Measurements from ENCODE around the gene SLC2A11.
A peak's percentile ranks its signal among the peaks of the same experiment; 100 is the strongest.
"Not testable (repeated sequence)": the region's sequence is repeated elsewhere in the genome, so short reads cannot be mapped to it uniquely, and the experiment has no call there.

SLC2A11 gene

DNA sequence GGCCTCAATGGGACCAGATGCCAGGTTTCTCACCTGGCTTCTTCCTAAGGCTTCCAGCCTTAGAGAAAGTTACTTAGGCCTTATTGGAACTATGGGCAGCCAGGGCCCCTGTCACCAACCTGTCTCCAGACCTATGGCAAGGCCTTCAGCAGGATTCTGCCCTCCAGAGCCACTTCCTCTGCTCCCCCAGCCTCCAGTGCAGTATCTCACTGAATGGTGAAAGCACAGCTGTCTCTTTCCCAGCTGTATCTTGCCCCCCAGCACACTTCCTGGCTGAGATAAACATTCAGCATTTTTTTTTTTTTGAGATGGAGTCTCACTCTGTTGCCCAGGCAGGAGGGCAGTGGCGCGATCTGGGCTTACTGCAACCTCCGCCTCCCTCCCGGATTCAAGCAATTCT lies 1.5 kb downstream of the SLC2A11 start:
- TF ChIP-seq, protein P1, sequence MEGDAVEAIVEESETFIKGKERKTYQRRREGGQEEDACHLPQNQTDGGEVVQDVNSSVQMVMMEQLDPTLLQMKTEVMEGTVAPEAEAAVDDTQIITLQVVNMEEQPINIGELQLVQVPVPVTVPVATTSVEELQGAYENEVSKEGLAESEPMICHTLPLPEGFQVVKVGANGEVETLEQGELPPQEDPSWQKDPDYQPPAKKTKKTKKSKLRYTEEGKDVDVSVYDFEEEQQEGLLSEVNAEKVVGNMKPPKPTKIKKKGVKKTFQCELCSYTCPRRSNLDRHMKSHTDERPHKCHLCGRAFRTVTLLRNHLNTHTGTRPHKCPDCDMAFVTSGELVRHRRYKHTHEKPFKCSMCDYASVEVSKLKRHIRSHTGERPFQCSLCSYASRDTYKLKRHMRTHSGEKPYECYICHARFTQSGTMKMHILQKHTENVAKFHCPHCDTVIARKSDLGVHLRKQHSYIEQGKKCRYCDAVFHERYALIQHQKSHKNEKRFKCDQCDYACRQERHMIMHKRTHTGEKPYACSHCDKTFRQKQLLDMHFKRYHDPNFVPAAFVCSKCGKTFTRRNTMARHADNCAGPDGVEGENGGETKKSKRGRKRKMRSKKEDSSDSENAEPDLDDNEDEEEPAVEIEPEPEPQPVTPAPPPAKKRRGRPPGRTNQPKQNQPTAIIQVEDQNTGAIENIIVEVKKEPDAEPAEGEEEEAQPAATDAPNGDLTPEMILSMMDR (conservative IDR thresholded peaks at IDR 0.05; ENCODE audit: low read depth, low read length): no peak
- no peak for DNase-seq (ENCODE audit: low read depth)
- H3K4me3 ChIP-seq (ENCODE audit: low read depth, low read length): no peak overlapping the region

DNA sequence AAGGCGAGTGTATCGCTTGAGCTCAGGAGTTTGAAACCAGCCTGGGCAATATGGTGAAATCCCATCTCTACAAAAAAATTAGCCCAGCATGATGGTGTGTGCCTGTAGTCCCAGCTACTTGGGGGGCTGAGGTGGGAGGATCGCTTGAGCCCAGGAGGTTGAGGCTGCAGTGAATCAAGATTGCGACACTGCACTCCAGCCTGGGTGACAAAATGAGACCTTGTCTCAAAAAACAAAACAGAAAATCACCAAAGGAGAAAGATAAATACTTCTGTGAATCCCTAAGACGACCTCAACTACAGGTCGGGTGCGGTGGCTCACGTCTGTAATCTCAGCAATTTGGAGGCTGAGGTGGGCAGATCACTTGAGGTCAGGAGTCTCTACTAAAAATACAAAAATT lies 2.5 kb downstream of the SLC2A11 start:
- not testable (repeated sequence) for H3K4me3 ChIP-seq (ENCODE audit: low read depth, low read length); DNase-seq (ENCODE audit: low read depth)

DNA sequence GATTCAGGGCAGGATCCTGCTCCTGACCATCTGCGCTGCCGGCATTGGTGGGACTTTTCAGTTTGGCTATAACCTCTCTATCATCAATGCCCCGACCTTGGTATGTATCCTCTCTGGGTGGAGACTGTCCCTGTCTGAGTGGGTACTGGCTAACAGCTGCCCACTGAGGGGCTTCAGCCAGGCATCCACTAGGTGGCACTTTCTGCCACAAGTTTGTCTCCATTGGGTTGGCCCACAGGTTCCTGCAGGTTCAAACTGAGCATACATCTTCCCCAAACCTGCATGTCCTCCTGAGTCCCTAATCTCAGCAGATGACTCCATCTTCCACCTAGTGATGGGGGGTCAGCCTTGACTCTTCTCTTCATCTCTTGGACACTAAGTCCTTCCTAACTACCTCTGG lies 4.4 kb downstream of the SLC2A11 start:
- TF ChIP-seq, protein P1 (conservative IDR thresholded peaks at IDR 0.05; ENCODE audit: low read depth, low read length): peak; percentile 87
- DNase-seq (ENCODE audit: low read depth): peak; percentile 72
- H3K4me3 ChIP-seq (ENCODE audit: low read depth, low read length): no peak overlapping the region

DNA sequence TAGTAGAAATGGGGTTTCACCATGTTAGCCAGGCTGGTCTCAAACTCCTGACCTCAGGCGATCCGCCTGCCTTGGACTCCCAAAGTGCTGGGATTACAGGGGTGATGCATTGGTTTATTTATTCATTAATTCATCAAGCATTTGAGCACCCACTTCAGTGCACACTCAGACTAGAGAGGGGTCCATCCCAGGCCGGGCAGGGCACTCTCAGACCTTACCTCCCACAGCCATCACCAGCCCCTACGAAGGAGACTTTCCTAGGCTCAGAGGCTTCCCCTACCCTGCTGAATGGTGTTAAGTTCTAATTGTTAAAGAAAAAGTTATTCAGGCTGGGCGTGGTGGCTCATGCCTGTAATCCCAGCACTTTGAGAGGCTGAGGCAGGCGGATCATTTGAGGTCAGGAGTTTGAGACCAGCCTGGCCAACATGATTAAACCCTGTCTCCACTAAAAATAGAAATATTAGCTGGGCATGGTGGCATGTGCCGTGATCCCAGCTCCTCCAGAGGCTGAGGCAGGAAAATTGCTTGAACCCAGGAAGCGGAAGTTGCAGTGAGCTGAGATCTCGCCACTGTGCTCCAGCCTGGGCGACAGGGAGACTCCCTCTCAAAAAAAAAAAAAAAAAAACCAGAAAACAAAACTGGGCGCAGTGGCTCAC lies 7.0 kb downstream of the SLC2A11 start:
- not testable (repeated sequence) for DNase-seq (ENCODE audit: low read depth)

DNA sequence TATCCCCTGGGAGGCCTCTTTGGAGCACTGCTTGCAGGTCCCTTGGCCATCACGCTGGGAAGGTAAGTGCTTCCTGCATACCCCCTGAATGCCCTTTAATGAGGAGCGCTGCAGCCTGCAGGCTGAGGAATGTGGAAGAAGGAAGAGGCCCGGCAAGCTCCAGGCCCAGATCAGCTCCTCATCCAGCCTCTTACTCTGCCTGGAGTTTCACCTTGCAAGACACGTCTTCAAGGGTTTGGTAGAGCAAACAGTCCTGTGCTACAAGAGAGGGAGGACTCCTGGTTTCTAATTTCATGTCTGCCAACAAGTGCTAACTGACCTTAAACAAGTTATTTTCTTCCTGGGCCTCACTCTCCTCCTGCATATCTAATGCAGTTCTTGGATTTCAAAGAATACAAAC lies 10.9 kb downstream of the SLC2A11 start:
- H3K4me3 ChIP-seq (ENCODE audit: low read depth, low read length): no peak overlapping the region
- DNase-seq (ENCODE audit: low read depth): no peak
- TF ChIP-seq, protein P1 (conservative IDR thresholded peaks at IDR 0.05; ENCODE audit: low read depth, low read length): no peak

More for the DNA sequence above, 7.0 kb downstream of the SLC2A11 start:
- H3K4me3 ChIP-seq (ENCODE audit: low read depth, low read length): not testable (repeated sequence)

DNA sequence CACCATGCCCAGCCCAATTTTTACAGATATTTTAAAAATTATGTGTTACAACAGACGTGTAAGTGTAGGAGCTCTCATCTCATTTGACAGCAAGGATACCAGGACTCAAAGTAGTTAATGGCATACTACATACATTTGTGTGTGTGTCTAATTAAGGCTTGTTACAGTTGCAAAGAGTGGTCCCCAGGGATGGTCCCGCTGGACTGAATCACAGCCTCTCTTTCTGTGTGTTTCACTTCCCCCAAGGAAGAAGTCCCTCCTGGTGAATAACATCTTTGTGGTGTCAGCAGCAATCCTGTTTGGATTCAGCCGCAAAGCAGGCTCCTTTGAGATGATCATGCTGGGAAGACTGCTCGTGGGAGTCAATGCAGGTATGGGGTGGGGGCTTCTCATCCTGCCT lies 17.2 kb downstream of the SLC2A11 start:
- no peak overlapping the region for H3K4me3 ChIP-seq (ENCODE audit: low read depth, low read length)
- TF ChIP-seq, protein P1 (conservative IDR thresholded peaks at IDR 0.05; ENCODE audit: low read depth, low read length): no peak
- no peak for DNase-seq (ENCODE audit: low read depth)

DNA sequence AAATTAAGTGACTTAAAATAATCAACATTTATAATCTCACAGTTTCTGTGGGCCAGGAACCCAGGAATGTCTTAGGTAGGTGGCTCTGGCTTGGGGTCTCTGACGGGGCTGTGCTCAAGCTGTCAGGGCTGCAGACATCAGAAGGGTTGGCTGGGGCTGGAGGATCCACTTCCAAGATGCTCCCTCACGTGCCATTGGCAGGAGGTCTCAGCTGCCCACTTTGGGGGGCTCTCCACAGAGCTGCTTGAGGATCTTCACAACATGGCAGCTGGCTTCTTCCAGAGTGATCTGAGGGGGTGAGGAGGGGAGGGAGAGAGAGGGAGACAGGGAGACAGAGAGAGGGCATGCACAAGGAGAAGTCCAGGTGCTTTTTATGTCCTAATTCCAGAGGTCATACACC lies 18.1 kb downstream of the SLC2A11 start:
- H3K4me3 ChIP-seq (ENCODE audit: low read depth, low read length): no peak overlapping the region
- DNase-seq (ENCODE audit: low read depth): no peak
- TF ChIP-seq, protein P1 (conservative IDR thresholded peaks at IDR 0.05; ENCODE audit: low read depth, low read length): no peak

DNA sequence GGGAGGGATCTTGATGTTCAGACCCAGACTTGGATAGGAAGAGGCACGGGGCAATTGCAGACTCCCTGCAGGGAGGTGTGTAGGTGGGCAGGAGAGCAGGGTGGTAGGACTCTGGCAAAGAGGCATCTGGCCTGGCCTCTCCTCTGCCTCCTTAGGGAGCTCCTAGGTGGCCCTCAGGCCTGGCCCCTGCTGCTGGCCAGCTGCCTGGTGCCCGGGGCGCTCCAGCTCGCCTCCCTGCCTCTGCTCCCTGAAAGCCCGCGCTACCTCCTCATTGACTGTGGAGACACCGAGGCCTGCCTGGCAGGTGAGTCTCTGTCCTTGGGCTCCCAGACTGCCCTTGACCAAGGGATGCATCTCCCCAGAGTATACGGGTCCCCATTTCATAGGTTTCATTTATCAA lies 19.9 kb downstream of the SLC2A11 start:
- no peak overlapping the region for H3K4me3 ChIP-seq (ENCODE audit: low read depth, low read length)
- DNase-seq (ENCODE audit: low read depth): no peak
- TF ChIP-seq, protein P1 (conservative IDR thresholded peaks at IDR 0.05; ENCODE audit: low read depth, low read length): no peak

Measured in choroid plexus epithelial cell (primary cell).